Peyer's patch (tissue), 4 donors: ENCODE measurements around the gene ADGRG7. TPM values are rescaled to one million over a fixed set of nuclear protein-coding genes. Genes with fewer than 3 reads are reported as not detected.

Experiments
- DNase-seq, 3 donors: peaks; one replicate each; pipeline ENCODE4 v3.0.0-alpha.2; 2017 to 2019
- H3K27ac ChIP-seq, 4 donors: fragments of 200-600 bp; sonication (generic); one replicate each; pipeline ENCODE4 v1.5.1; 2016 to 2019
- H3K27me3 ChIP-seq, 2 donors: fragments of 200-600 bp; sonication (generic); one replicate each; pipeline ENCODE4 v1.5.1; 2019
- H3K36me3 ChIP-seq, 3 donors: fragments of 200-600 bp; sonication (generic); one replicate each; pipeline ENCODE4 v1.5.1; 2016 to 2019
- H3K4me1 ChIP-seq, 4 donors: fragments of 200-600 bp; sonication (generic); one replicate each; pipeline ENCODE4 v1.5.1; 2016 to 2019
- H3K4me3 ChIP-seq, 4 donors: fragments of 200-600 bp; sonication (generic); 1 replicate in 3 of 4; 2 replicates in 1 of 4; pipeline ENCODE4 v1.5.1; 2016 to 2019; ENCODE audit warnings: mild to moderate bottlenecking in 1 of 4
- H3K9me3 ChIP-seq, 4 donors: fragments of 200-600 bp; sonication (generic); one replicate each; pipeline ENCODE4 v1.5.1; 2016 to 2019; ENCODE audit warnings: mild to moderate bottlenecking in 1 of 4
- POLR2A ChIP-seq, 2 donors: fragments of 450-650 bp; IDR thresholded peaks; one replicate each; pipeline ENCODE4 v1.5.1; 2017; ENCODE audit warnings: antibody characterized with exemption in 2 of 2, mild to moderate bottlenecking in 2 of 2, moderate library complexity in 2 of 2
- small RNA-seq, 2 donors: library from RNA; depleted of rRNA; stranded (forward); fragments of <200 nt; gene quantifications; one replicate each; pipeline ENCODE3, GENCODE V24; 2016
- total RNA-seq, 4 donors: library from RNA; depleted of rRNA; stranded (reverse); fragments of >200 nt; gene quantifications; one replicate each; pipeline ENCODE4 v1.1.0, GENCODE V29; 2016
- TF ChIP-seq, protein P1 (sequence below), 6 experiments: fragments of 450-650 bp in 4 of 6; fragments of 200-600 bp in 2 of 6; sonication (generic) in 1 of 6; IDR thresholded peaks; one replicate each; pipeline ENCODE4 v1.5.1; 2017 to 2019; ENCODE audit warnings: antibody characterized with exemption in 6 of 6, mild to moderate bottlenecking in 3 of 6, moderate library complexity in 1 of 6

The ADGRG7 gene
- total RNA-seq, 4 donors from 2014 or later = 5.8 to 124 (median 83.1) TPM

DNA sequence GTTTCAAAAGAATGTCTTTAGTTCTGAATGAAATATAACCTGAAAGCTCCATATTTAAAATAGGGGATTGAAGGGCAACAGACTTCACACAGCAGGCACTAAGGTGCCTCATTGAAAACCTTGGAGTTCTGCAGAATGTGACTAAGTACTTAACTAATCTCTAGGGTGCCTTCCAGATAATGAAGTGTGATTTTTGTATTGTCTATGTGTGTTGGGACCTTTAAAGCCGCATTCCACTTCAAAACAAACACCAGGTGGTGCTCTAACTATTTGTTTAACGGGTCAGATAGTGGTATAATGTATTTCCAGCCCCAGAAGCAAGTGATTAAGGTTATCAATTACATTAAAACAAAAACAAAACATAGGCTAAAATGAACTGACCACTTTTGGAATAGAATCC lies 127.9 kb downstream of the ADGRG7 start:
- DNase-seq = no peak
- H3K27me3 ChIP-seq = no peaks in the 10 kb centered on the region
- peaks cover 0 to 73% (median 2%) of the 10 kb centered on the region in 3 donors for H3K36me3 ChIP-seq
- H3K27ac ChIP-seq = no peak overlapping the region
- no peaks in the 10 kb centered on the region for H3K9me3 ChIP-seq
- no peak overlapping the region for H3K4me3 ChIP-seq
- H3K4me1 ChIP-seq = no peaks in the 10 kb centered on the region
- TF ChIP-seq POLR2A (IDR thresholded peaks at IDR 0.05) = no peak
- TF ChIP-seq, protein P1, sequence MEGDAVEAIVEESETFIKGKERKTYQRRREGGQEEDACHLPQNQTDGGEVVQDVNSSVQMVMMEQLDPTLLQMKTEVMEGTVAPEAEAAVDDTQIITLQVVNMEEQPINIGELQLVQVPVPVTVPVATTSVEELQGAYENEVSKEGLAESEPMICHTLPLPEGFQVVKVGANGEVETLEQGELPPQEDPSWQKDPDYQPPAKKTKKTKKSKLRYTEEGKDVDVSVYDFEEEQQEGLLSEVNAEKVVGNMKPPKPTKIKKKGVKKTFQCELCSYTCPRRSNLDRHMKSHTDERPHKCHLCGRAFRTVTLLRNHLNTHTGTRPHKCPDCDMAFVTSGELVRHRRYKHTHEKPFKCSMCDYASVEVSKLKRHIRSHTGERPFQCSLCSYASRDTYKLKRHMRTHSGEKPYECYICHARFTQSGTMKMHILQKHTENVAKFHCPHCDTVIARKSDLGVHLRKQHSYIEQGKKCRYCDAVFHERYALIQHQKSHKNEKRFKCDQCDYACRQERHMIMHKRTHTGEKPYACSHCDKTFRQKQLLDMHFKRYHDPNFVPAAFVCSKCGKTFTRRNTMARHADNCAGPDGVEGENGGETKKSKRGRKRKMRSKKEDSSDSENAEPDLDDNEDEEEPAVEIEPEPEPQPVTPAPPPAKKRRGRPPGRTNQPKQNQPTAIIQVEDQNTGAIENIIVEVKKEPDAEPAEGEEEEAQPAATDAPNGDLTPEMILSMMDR (IDR thresholded peaks at IDR 0.05) = peak in 3 of 6 experiments; percentile 34 to 36 (median 36)

DNA sequence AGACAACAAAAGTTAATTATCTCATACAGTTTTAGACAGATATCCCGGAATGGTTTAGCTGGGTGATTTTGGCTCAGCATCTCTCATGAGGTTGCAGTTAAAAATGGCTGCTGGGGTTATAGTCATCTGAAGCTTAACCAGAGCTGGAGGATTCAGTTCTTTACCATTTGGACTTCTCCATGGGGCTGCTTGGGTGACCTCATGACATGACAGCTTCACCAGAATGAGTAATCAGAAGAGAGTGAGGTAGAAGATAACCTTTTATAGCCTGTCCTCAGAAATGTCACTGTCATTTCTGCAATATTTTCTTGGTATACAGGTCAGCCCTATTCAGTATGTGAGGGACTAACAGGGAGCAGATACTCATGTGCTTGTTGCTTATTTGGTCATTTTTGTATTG lies 130.8 kb downstream of the ADGRG7 start:
- no peaks in the 10 kb centered on the region for H3K4me1 ChIP-seq
- no peaks in the 10 kb centered on the region for H3K9me3 ChIP-seq
- H3K36me3 ChIP-seq = peaks cover 0 to 88% (median 2%) of the 10 kb centered on the region in 3 donors
- H3K27me3 ChIP-seq = no peaks in the 10 kb centered on the region
- TF ChIP-seq, protein P1 (IDR thresholded peaks at IDR 0.05) = no peak
- no peak for TF ChIP-seq POLR2A (IDR thresholded peaks at IDR 0.05)
- H3K27ac ChIP-seq = no peak overlapping the region
- no peak overlapping the region for H3K4me3 ChIP-seq
- DNase-seq = no peak

DNA sequence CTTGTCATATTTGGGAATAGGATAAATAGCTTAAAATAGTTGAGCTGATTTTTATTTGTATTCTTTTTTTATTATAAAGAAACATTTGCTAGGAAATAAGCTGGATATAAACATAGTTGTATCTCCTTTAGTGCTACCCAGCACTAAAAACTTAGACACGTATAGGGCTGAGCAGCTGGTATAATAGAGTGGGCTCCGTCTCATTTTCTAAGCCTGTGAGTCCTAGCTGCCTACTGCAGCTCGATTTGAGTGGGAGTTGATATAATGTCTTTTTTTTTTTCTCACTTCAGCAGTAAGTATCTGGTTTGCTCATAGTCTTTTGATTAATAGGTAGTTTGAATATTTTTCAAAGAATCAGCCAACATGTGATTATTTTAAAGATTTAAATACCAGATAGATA lies 134.1 kb downstream of the ADGRG7 start:
- no peaks in the 10 kb centered on the region for H3K9me3 ChIP-seq
- no peak overlapping the region for H3K27ac ChIP-seq
- no peaks in the 10 kb centered on the region for H3K27me3 ChIP-seq
- H3K4me1 ChIP-seq = no peaks in the 10 kb centered on the region
- H3K4me3 ChIP-seq = no peak overlapping the region
- DNase-seq = no peak
- H3K36me3 ChIP-seq = peaks cover 3 to 89% (median 5%) of the 10 kb centered on the region in 3 donors
- TF ChIP-seq POLR2A (IDR thresholded peaks at IDR 0.05) = no peak
- TF ChIP-seq, protein P1 (IDR thresholded peaks at IDR 0.05) = no peak

DNA sequence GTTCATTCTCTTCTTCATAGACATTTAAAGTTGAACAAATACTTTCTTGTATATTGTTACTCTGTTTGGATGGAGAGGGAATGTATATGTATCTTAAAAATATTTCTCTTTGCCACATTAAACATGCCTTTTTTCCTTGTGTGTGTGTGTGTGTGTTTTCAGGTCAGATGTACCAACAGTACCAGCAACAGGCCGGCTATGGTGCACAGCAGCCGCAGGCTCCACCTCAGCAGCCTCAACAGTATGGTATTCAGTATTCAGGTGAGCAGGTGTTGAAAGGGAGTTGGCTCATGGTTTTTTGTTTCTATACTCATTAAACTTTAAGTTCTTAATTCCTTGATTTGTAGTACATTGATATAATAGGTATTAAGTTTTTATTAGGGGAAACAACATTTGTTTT lies 135.3 kb downstream of the ADGRG7 start:
- TF ChIP-seq, protein P1 (IDR thresholded peaks at IDR 0.05) = no peak
- TF ChIP-seq POLR2A (IDR thresholded peaks at IDR 0.05) = no peak
- H3K9me3 ChIP-seq = no peaks in the 10 kb centered on the region
- H3K36me3 ChIP-seq = peaks cover 5 to 90% (median 5%) of the 10 kb centered on the region in 3 donors

More for the DNA sequence above, 135.3 kb downstream of the ADGRG7 start:
- Histone ChIP-seq H3K4me1 (no peaks in the 10 kb centered on the region), H3K4me3 (no peak overlapping the region), H3K27me3 (no peaks in the 10 kb centered on the region), H3K27ac (no peak overlapping the region)
- DNase-seq = no peak

Small RNA genes lying within 50 kb of the gene (small RNA-seq; reads per million reads assigned to genes)
- 0 reads per million in 2 donors for gene RF00322

Other genes with a start within 250 kb of the ADGRG7 start
- gene TOMM70, start 208.5 kb upstream of the ADGRG7 start, total RNA-seq = 10 to 100 TPM; 25.0 to 34.2 (median 32.4) TPM
- 1 to 10 TPM in 3 of 4 donors, under 1 TPM in 1; 0.95 to 8.3 (median 1.1) TPM for gene LNP1, start 208.1 kb upstream of the ADGRG7 start, total RNA-seq
- gene TMEM45A, start 117.0 kb upstream of the ADGRG7 start, total RNA-seq = 1 to 10 TPM in 2 of 4 donors, under 1 TPM in 1, not detected in 1; 0.66 to 5.3 (median 4.7) TPM
- gene TFG, start 99.9 kb downstream of the ADGRG7 start, total RNA-seq = 100 to 1,000 TPM in 3 of 4 donors, 10 to 100 TPM in 1; 75.1 to 188 (median 141) TPM